ENCODE results near the gene JAG2.

DNA sequence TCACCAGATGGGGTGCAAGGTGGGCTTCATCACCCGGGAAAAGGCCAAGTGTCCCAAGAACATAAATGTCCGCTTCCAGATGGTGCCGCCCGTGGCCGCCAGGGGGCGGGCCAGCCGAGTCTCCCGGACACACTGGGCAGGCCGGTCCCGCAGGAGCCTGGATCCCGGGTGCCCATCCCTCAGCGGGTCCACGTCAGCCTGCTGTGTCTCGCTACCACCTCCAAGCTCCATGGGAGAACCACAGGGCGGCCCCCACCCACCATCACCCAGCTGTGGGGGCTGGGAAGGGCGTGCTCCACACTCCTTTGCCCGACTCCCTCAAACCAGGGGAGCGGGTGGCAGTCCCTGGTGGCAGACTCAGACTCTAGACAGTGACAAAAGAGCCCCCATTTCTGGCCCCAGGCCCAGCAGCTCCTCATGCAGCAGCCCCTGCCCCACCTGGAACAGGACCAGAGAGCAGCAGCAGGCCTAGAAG lies 34.5 kb upstream of the JAG2 start:
- TF ChIP-seq, protein P1, sequence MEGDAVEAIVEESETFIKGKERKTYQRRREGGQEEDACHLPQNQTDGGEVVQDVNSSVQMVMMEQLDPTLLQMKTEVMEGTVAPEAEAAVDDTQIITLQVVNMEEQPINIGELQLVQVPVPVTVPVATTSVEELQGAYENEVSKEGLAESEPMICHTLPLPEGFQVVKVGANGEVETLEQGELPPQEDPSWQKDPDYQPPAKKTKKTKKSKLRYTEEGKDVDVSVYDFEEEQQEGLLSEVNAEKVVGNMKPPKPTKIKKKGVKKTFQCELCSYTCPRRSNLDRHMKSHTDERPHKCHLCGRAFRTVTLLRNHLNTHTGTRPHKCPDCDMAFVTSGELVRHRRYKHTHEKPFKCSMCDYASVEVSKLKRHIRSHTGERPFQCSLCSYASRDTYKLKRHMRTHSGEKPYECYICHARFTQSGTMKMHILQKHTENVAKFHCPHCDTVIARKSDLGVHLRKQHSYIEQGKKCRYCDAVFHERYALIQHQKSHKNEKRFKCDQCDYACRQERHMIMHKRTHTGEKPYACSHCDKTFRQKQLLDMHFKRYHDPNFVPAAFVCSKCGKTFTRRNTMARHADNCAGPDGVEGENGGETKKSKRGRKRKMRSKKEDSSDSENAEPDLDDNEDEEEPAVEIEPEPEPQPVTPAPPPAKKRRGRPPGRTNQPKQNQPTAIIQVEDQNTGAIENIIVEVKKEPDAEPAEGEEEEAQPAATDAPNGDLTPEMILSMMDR (IDR thresholded peaks at IDR 0.05) = peak; percentile 78 to 95 (median 91)
- no peak for TF ChIP-seq POLR2A (IDR thresholded peaks at IDR 0.05)
